ENCODE measurements around the gene PDILT. TPM values are rescaled to one million over a fixed set of nuclear protein-coding genes. Genes with fewer than 3 reads are reported as not detected.
"Not testable (repeated sequence)": the region's sequence is repeated elsewhere in the genome, so short reads cannot be mapped to it uniquely, and the experiment has no call there.

The PDILT gene
- total RNA-seq, 3 donors from 2014 or later = not detected

GRCh38 chr16:20314575-20314974 is 90.0 kb downstream of the PDILT start:
- DNase-seq (ENCODE audit: low spot score in 2 of 2) = no peak
- intact Hi-C loops (cut with DNase I; ENCODE audit: low total_unique reads) = no loop called here
- H3K9me3 ChIP-seq = no peaks in the 10 kb centered on the region
- no peak overlapping the region for H3K4me3 ChIP-seq
- no peaks in the 10 kb centered on the region for H3K36me3 ChIP-seq
- H3K27ac ChIP-seq = no peak overlapping the region
- H3K4me1 ChIP-seq = no peaks in the 10 kb centered on the region
- no peaks in the 10 kb centered on the region for H3K27me3 ChIP-seq
- TF ChIP-seq CTCF (IDR thresholded peaks at IDR 0.05) = no peak
- TF ChIP-seq POLR2A (IDR thresholded peaks at IDR 0.05) = no peak
- TF ChIP-seq POLR2AphosphoS5 (IDR thresholded peaks at IDR 0.05) = no peak

GRCh38 chr16:20313741-20314140 is 90.8 kb downstream of the PDILT start:
- Histone ChIP-seq H3K4me3 (no peak overlapping the region), H3K9me3 (no peaks in the 10 kb centered on the region), H3K36me3 (no peaks in the 10 kb centered on the region), H3K27ac (no peak overlapping the region), H3K27me3 (no peaks in the 10 kb centered on the region), H3K4me1 (no peaks in the 10 kb centered on the region)
- intact Hi-C loops (cut with DNase I; ENCODE audit: low total_unique reads) = no loop called here
- DNase-seq (ENCODE audit: low spot score in 2 of 2) = no peak
- TF ChIP-seq POLR2A (IDR thresholded peaks at IDR 0.05) = no peak
- no peak for TF ChIP-seq POLR2AphosphoS5 (IDR thresholded peaks at IDR 0.05)
- TF ChIP-seq CTCF (IDR thresholded peaks at IDR 0.05) = no peak

GRCh38 chr16:20312536-20313095 is 91.9 kb downstream of the PDILT start:
- H3K27ac ChIP-seq; H3K4me3 ChIP-seq; H3K4me1 ChIP-seq; intact Hi-C loops (cut with DNase I; ENCODE audit: low total_unique reads); H3K36me3 ChIP-seq; H3K9me3 ChIP-seq; H3K27me3 ChIP-seq; DNase-seq (ENCODE audit: low spot score in 2 of 2): not testable (repeated sequence)

GRCh38 chr16:20311548-20311947 is 93.0 kb downstream of the PDILT start:
- H3K27me3 ChIP-seq = no peaks in the 10 kb centered on the region
- no peaks in the 10 kb centered on the region for H3K9me3 ChIP-seq
- no peaks in the 10 kb centered on the region for H3K36me3 ChIP-seq
- DNase-seq (ENCODE audit: low spot score in 2 of 2) = no peak
- intact Hi-C loops (cut with DNase I; ENCODE audit: low total_unique reads) = no loop called here
- H3K27ac ChIP-seq = no peak overlapping the region
- no peaks in the 10 kb centered on the region for H3K4me1 ChIP-seq
- no peak overlapping the region for H3K4me3 ChIP-seq
- no peak for TF ChIP-seq CTCF (IDR thresholded peaks at IDR 0.05)
- no peak for TF ChIP-seq POLR2A (IDR thresholded peaks at IDR 0.05)
- TF ChIP-seq POLR2AphosphoS5 (IDR thresholded peaks at IDR 0.05) = no peak

- H3K27ac ChIP-seq = no peak overlapping the region
- intact Hi-C loops (cut with DNase I; ENCODE audit: low total_unique reads) = no loop called here
- H3K36me3 ChIP-seq = no peaks in the 10 kb centered on the region
- H3K4me3 ChIP-seq = no peak overlapping the region
- no peaks in the 10 kb centered on the region for H3K4me1 ChIP-seq
- no peaks in the 10 kb centered on the region for H3K27me3 ChIP-seq
- no peak for DNase-seq (ENCODE audit: low spot score in 2 of 2)
- no peak for TF ChIP-seq CTCF (IDR thresholded peaks at IDR 0.05)
- no peak for TF ChIP-seq POLR2A (IDR thresholded peaks at IDR 0.05)
- TF ChIP-seq POLR2AphosphoS5 (IDR thresholded peaks at IDR 0.05) = no peak
- H3K9me3 ChIP-seq = no peaks in the 10 kb centered on the region
These were observed 93.8 kb downstream of the PDILT start for GRCh38 chr16:20310421-20311395.
